GM13976 (cell line): ENCODE measurements around the gene MRPL45.

ENCODE experiments used
- DNase-seq: peaks from one replicate; pipeline ENCODE4 v3.0.0; 2012; ENCODE audit warnings: low spot score
- CTCF ChIP-seq: IDR thresholded peaks from 2 replicates; pipeline ENCODE4 v1.5.1; 2012; ENCODE audit warnings: borderline replicate concordance, mild to moderate bottlenecking; ENCODE audit not compliant: insufficient read depth; ENCODE audit errors: extremely low read depth, missing control alignments, control extremely low read depth
- in situ Hi-C: fragments of 300-500 bp; cut with MboI; formaldehyde crosslinking; loops from one replicate; pipeline ENCODE4 v1.12.0; 2022; ENCODE audit warnings: low sequenced_read_pairs, mixed read lengths, inconsistent platforms; ENCODE audit not compliant: unreplicated experiment

MRPL45 gene

GRCh38 chr17:38315497-38315896, 18.5 kb downstream of the MRPL45 start:
- DNase-seq: no peak
- TF ChIP-seq CTCF: no peak
- in situ Hi-C loops: no loop called here

GRCh38 chr17:38317081-38317480, 20.1 kb downstream of the MRPL45 start:
- TF ChIP-seq CTCF: no peak
- in situ Hi-C loops: no loop called here
- DNase-seq: no peak

- TF ChIP-seq CTCF: no peak
- no peak for DNase-seq
- in situ Hi-C loops: no loop called here
Measured at GRCh38 chr17:38320482-38320881, 23.5 kb downstream of the MRPL45 start.

- in situ Hi-C loops: no loop called here
- peak; percentile 83 for DNase-seq
- peak; percentile 72 for TF ChIP-seq CTCF
Measured at GRCh38 chr17:38322156-38322779, 25.3 kb downstream of the MRPL45 start.

- TF ChIP-seq CTCF: no peak
- DNase-seq: no peak
- in situ Hi-C loops: no loop called here
Measured at GRCh38 chr17:38322897-38323296, 25.9 kb downstream of the MRPL45 start.

GRCh38 chr17:38324141-38324697, 27.3 kb downstream of the MRPL45 start:
- no peak for DNase-seq
- no peak for TF ChIP-seq CTCF
- in situ Hi-C loops: no loop called here
